ENCODE measurements around the gene BORA. TPM values are rescaled to one million over a fixed set of nuclear protein-coding genes. Genes with fewer than 3 reads are reported as not detected.
"Not testable (repeated sequence)": the region's sequence is repeated elsewhere in the genome, so short reads cannot be mapped to it uniquely, and the experiment has no call there.

Gene BORA
- total RNA-seq, 2 experiments from 2014 or later, result 23.3 to 27.1 TPM

DNA sequence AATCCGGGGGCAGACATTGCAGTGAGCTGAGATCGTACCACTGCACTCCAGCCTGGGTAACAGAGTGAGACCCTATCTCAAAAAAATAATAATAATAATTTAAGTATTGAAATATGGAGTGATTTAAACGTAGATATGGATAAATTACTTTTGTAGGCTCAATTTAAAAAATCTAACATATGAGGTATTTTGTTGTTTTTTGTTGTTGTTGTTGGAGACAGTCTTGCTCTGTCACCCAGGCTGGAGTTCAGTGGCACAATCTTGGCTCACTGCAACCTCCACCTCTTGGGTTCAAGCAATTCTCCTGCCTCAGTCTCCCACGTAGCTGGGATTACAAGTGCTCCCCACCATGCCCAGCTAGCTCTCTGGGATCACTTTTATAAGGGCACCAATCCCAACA, 57.0 kb downstream of the BORA start:
- ATAC-seq, H3K27me3 Mint-ChIP-seq, CTCF ChIA-PET: not testable (repeated sequence)

GRCh38 chr13:72788831-72789230, 61.1 kb downstream of the BORA start:
- H3K9me3 Mint-ChIP-seq (ENCODE audit: low read depth), result peaks cover 2% of the 10 kb centered on the region
- no peak overlapping the region for H3K4me3 Mint-ChIP-seq
- no peaks in the 10 kb centered on the region for H3K27me3 Mint-ChIP-seq
- DNase-seq (no peak), ATAC-seq (no peak)
- no peak overlapping the region for H3K27ac Mint-ChIP-seq
- CTCF ChIA-PET, result no interaction called here
- H3K36me3 Mint-ChIP-seq, result peaks cover 46% of the 10 kb centered on the region
- peaks cover 21% of the 10 kb centered on the region for H3K4me1 Mint-ChIP-seq

More for the DNA sequence above, 57.0 kb downstream of the BORA start:
- DNase-seq; H3K4me3 Mint-ChIP-seq; H3K27ac Mint-ChIP-seq; H3K9me3 Mint-ChIP-seq (ENCODE audit: low read depth): not testable (repeated sequence)
- Mint-ChIP-seq H3K36me3 (peaks cover 33% of the 10 kb centered on the region), H3K4me1 (peaks cover 39% of the 10 kb centered on the region)

DNA sequence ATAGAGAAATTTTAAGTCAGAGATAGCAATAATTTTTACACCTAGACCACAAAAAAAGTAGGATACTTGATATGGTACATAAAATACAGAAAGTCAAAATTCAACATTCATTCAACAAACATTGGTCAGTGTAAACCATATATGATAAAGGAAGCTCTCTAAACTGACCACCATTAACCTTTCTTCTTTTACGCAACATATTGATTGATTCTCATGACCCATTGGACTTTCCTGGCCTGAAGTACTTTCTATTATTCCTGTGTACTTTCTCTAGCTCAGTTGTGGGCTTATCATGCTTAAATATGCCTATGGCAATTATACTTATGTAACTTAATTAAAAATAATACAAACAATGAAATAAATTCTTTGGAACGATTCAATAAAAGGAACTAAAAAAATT, 64.9 kb downstream of the BORA start:
- no peak overlapping the region for H3K27ac Mint-ChIP-seq
- DNase-seq (no peak), ATAC-seq (no peak)
- peaks cover 2% of the 10 kb centered on the region for H3K9me3 Mint-ChIP-seq (ENCODE audit: low read depth)
- H3K4me1 Mint-ChIP-seq, result peaks cover 5% of the 10 kb centered on the region
- CTCF ChIA-PET, result no interaction called here
- peaks cover 60% of the 10 kb centered on the region for H3K36me3 Mint-ChIP-seq
- no peak overlapping the region for H3K4me3 Mint-ChIP-seq
- no peaks in the 10 kb centered on the region for H3K27me3 Mint-ChIP-seq

GRCh38 chr13:72798817-72799216, 71.1 kb downstream of the BORA start:
- Mint-ChIP-seq H3K27me3 (no peaks in the 10 kb centered on the region), H3K36me3 (peaks cover 48% of the 10 kb centered on the region), H3K4me3 (no peak overlapping the region), H3K4me1 (peaks cover 2% of the 10 kb centered on the region), H3K27ac (no peak overlapping the region), H3K9me3 (ENCODE audit: low read depth) (no peaks in the 10 kb centered on the region)
- no peak for ATAC-seq
- CTCF ChIA-PET, result no interaction called here
- no peak for DNase-seq

- H3K27me3 Mint-ChIP-seq, result no peaks in the 10 kb centered on the region
- ATAC-seq (no peak), DNase-seq (no peak)
- H3K4me3 Mint-ChIP-seq, result no peak overlapping the region
- peaks cover 2% of the 10 kb centered on the region for H3K4me1 Mint-ChIP-seq
- H3K27ac Mint-ChIP-seq, result no peak overlapping the region
- H3K36me3 Mint-ChIP-seq, result peaks cover 42% of the 10 kb centered on the region
- CTCF ChIA-PET, result no interaction called here
- H3K9me3 Mint-ChIP-seq (ENCODE audit: low read depth), result no peaks in the 10 kb centered on the region
Observed at GRCh38 chr13:72804301-72804700, 76.6 kb downstream of the BORA start.

Other genes starting within 250 kb of the BORA start
- 10 to 100 TPM; 19.7 to 23.3 TPM for gene MZT1, start 294 bp upstream of the BORA start, total RNA-seq
- 10 to 100 TPM; 32.4 to 40.4 TPM for gene DIS3, start 54.0 kb downstream of the BORA start, total RNA-seq
- 10 to 100 TPM; 15.6 to 30.3 TPM for gene PIBF1, start 54.2 kb downstream of the BORA start, total RNA-seq